Measurements from ENCODE around the gene E2F1. TPM values are rescaled to one million over a fixed set of nuclear protein-coding genes. Genes with fewer than 3 reads are reported as not detected.

The E2F1 gene
- total and polyA plus RNA-seq, 8 donors, result 2.3 to 24.9 (median 4.6) TPM

DNA sequence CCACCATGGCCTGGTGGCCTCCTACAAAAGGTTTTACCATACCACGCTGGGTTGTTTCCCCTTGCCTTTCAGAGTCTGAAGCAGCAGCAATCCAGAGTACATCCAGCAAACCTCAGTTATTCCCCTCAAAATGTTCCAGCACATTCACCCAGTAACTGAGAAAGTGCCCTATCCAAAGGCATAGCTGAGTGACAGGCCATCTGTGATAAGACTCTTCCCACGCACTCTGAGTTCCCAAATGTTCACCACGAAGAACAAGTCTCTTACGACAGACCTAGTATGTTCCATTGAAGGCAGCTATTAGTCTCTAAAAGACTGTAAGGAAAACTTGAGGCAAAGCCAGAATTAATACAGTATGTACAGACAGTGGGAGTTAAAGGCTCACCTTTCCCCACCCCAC is 55.7 kb downstream of the E2F1 start:
- intact Hi-C loops (cut with DNase I; ENCODE audit: low total_unique reads), result no loop called here
- 87 to 95% (median 92%) methylated on average over 4 of the region's 4 CpGs for WGBS, 5 donors
- no peak for DNase-seq
- Histone ChIP-seq H3K36me3 (peaks cover 30 to 94% (median 93%) of the 10 kb centered on the region in 4 donors), H3K9me3 (no peaks in the 10 kb centered on the region), H3K4me3 (no peak overlapping the region), H3K27me3 (no peaks in the 10 kb centered on the region), H3K27ac (no peak overlapping the region), H3K4me1 (no peaks in the 10 kb centered on the region)
- TF ChIP-seq EP300 (IDR thresholded peaks at IDR 0.05) (no peak), POLR2A (IDR thresholded peaks at IDR 0.05) (no peak), POLR2AphosphoS5 (IDR thresholded peaks at IDR 0.05) (no peak)
- TF ChIP-seq, protein P1, sequence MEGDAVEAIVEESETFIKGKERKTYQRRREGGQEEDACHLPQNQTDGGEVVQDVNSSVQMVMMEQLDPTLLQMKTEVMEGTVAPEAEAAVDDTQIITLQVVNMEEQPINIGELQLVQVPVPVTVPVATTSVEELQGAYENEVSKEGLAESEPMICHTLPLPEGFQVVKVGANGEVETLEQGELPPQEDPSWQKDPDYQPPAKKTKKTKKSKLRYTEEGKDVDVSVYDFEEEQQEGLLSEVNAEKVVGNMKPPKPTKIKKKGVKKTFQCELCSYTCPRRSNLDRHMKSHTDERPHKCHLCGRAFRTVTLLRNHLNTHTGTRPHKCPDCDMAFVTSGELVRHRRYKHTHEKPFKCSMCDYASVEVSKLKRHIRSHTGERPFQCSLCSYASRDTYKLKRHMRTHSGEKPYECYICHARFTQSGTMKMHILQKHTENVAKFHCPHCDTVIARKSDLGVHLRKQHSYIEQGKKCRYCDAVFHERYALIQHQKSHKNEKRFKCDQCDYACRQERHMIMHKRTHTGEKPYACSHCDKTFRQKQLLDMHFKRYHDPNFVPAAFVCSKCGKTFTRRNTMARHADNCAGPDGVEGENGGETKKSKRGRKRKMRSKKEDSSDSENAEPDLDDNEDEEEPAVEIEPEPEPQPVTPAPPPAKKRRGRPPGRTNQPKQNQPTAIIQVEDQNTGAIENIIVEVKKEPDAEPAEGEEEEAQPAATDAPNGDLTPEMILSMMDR (IDR thresholded peaks at IDR 0.05), result no peak

DNA sequence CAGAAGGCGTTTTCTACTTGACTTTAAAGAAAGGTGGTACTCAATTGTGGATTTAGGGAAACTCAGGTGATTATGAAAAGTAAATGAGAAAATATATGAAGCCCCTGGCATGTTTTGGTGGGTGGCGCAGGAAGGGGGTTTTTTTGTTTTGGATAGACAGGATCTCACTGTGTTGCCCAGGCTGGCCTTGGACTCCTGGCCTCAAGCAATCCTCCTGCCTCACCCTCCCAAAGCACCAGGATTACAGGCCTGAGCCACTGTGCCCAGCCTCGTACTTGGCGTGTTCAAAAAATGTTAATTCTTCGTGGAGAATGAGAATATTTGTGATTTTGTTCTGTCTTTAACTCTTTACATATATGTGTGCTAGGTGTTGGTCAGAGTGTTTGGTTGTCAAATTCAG is 56.2 kb downstream of the E2F1 start:
- Histone ChIP-seq H3K9me3 (no peaks in the 10 kb centered on the region), H3K36me3 (peaks cover 30 to 94% (median 93%) of the 10 kb centered on the region in 4 donors), H3K27ac (no peak overlapping the region), H3K27me3 (no peaks in the 10 kb centered on the region), H3K4me1 (no peaks in the 10 kb centered on the region), H3K4me3 (no peak overlapping the region)
- intact Hi-C loops (cut with DNase I; ENCODE audit: low total_unique reads), result no loop called here
- TF ChIP-seq POLR2A (IDR thresholded peaks at IDR 0.05), result no peak
- TF ChIP-seq EP300 (IDR thresholded peaks at IDR 0.05), result no peak
- TF ChIP-seq POLR2AphosphoS5 (IDR thresholded peaks at IDR 0.05), result no peak
- TF ChIP-seq, protein P1 (IDR thresholded peaks at IDR 0.05), result no peak
- DNase-seq, result no peak
- whole genome bisulfite sequencing, 5 donors, result 89 to 97% (median 96%) methylated on average over 5 of the region's 5 CpGs

DNA sequence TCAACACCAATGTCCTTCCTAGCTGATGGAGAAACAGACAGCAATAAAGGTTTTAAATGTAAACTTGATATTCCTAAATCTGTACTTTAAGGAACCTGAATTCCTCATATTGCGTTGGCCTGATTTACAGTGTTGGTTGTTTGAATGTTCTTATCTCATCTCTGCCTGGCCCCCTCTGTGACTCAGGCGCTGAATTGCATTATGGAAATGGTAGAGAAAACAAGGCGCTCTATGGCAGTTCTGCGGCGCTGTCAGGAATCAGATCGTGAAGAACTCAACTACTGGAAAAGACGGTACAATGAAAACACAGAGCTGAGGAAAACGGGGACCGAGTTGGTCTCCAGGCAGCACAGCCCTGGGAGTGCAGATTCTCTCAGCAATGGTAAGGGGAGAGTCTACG is 56.7 kb downstream of the E2F1 start:
- Histone ChIP-seq H3K9me3 (no peaks in the 10 kb centered on the region), H3K27me3 (no peaks in the 10 kb centered on the region), H3K36me3 (peaks cover 30 to 98% (median 97%) of the 10 kb centered on the region in 4 donors), H3K4me1 (no peaks in the 10 kb centered on the region), H3K27ac (no peak overlapping the region), H3K4me3 (no peak overlapping the region)
- intact Hi-C loops (cut with DNase I; ENCODE audit: low total_unique reads), result no loop called here
- DNase-seq, result no peak
- 94 to 96% (median 95%) methylated on average over 10 of the region's 10 CpGs for WGBS, 5 donors
- TF ChIP-seq POLR2A (IDR thresholded peaks at IDR 0.05) (no peak), POLR2AphosphoS5 (IDR thresholded peaks at IDR 0.05) (no peak), EP300 (IDR thresholded peaks at IDR 0.05) (no peak)
- TF ChIP-seq, protein P1 (IDR thresholded peaks at IDR 0.05), result no peak

DNA sequence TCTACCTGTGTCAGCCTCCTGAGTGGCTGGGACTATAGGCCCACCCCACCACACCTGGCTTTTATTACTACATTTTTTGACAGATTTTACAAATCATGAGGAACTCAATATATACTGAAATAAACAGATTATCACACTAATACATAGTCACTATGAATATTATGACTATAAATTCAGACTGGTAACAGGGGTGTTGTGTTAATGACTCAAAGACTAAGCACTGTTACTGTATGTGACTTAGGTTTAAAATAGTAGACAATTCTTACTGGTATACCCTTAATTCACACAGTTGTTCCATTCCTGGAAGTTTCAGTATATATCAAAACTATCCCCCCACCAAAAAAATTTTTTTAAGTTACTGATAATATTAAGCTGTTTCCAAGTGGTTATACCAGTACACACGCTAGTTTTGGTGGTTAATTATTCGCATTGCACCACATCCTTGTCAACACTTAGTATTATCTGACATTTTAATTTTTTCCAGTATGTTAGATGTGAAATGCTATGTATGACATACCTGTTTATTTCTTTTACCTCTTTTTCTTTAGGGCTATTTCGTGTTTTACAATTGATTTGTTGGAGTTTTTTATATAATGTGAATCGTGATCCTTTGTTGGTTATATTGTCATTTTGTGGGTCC is 58.5 kb downstream of the E2F1 start:
- WGBS, 5 donors, result 95 to 99% (median 98%) methylated on average over 4 of the region's 4 CpGs
- intact Hi-C loops (cut with DNase I; ENCODE audit: low total_unique reads), result no loop called here

More for the DNA sequence above, 58.5 kb downstream of the E2F1 start:
- H3K27ac ChIP-seq, result no peak overlapping the region
- no peak for DNase-seq
- TF ChIP-seq, protein P1 (IDR thresholded peaks at IDR 0.05), result no peak
- TF ChIP-seq POLR2A (IDR thresholded peaks at IDR 0.05), result no peak
- TF ChIP-seq POLR2AphosphoS5 (IDR thresholded peaks at IDR 0.05), result no peak
- no peak for TF ChIP-seq EP300 (IDR thresholded peaks at IDR 0.05)
- no peaks in the 10 kb centered on the region for H3K27me3 ChIP-seq
- H3K4me3 ChIP-seq, result no peak overlapping the region
- H3K9me3 ChIP-seq, result no peaks in the 10 kb centered on the region
- H3K4me1 ChIP-seq, result peaks cover 0 to 3% (median 0%) of the 10 kb centered on the region in 4 donors
- peaks cover 27 to 95% (median 95%) of the 10 kb centered on the region in 4 donors for H3K36me3 ChIP-seq

Measured in stomach (tissue), 9 donors.